Endothelial cell of umbilical vein (primary cell): ENCODE measurements around the gene AFTPH. TPM values are rescaled to one million over a fixed set of nuclear protein-coding genes. Genes with fewer than 3 reads are reported as not detected.
"Not testable (repeated sequence)": the region's sequence is repeated elsewhere in the genome, so short reads cannot be mapped to it uniquely, and the experiment has no call there.

ENCODE experiments used
- BruUV-seq: library from RNA; stranded (reverse); fragments of 400-500 nt; replicated peaks from 2 replicates; lab custom pipeline; 2021; lab: Mats Ljungman, UMichigan
- CTCF ChIA-PET: fragments of 300-600, 350-600 bp; sonication (Branson Sonifier 250); formaldehyde crosslinking; loops from one replicate; lab custom pipeline; 2021; ENCODE audit warnings: antibody characterized with exemption, inconsistent platforms; lab: Charles Lee
- POLR2A ChIA-PET: fragments of 300-600, 350-600 bp; sonication (Branson Sonifier 250); formaldehyde crosslinking; loops from one replicate; lab custom pipeline; 2021; ENCODE audit warnings: antibody characterized with exemption, inconsistent platforms; lab: Charles Lee
- DNase-seq: peaks from one replicate; pipeline ENCODE4 v3.0.0-alpha.2; 2011; ENCODE audit warnings: low read depth, low spot score
- FAIRE-seq: peaks from 2 replicates; lab custom pipeline; 2011; peaks lifted over from hg19 to GRCh38; lab: Jason Lieb, UNC
- H2AFZ ChIP-seq: 2 replicates; pipeline ENCODE4 v1.6.0; 2012; ENCODE audit warnings: low read depth, low read length, control low read depth, inconsistent platforms
- H3K27ac ChIP-seq: 2 replicates; pipeline ENCODE4 v1.5.1; 2011; ENCODE audit warnings: low read depth, mild to moderate bottlenecking, control low read depth, low read length, moderate library complexity; ENCODE audit not compliant: insufficient read depth
- H3K27me3 ChIP-seq, 2 experiments: 2 replicates each; pipeline versions ENCODE4 v1.6.0 to v1.6.1; 2011; ENCODE audit warnings: low read length in 2 of 2, mixed read lengths in 1 of 2; ENCODE audit not compliant: control insufficient read depth in 2 of 2, insufficient read depth in 2 of 2
- H3K36me3 ChIP-seq, 2 experiments: 2 replicates in 1 of 2; 3 replicates in 1 of 2; pipeline ENCODE4 v1.5.1; 2011; ENCODE audit warnings: low read length in 2 of 2, mild to moderate bottlenecking in 1 of 2, moderate library complexity in 1 of 2; ENCODE audit not compliant: control insufficient read depth in 2 of 2, insufficient read depth in 2 of 2; ENCODE audit errors: extremely low read depth in 1 of 2
- H3K4me1 ChIP-seq: 3 replicates; pipeline ENCODE4 v1.5.1; 2011; ENCODE audit warnings: mild to moderate bottlenecking, low read length; ENCODE audit not compliant: control insufficient read depth, insufficient read depth; ENCODE audit errors: extremely low read depth
- H3K4me2 ChIP-seq: 2 replicates; pipeline ENCODE4 v1.6.1; 2011; ENCODE audit warnings: low read length, control low read depth, mixed read lengths; ENCODE audit not compliant: insufficient read depth
- H3K4me3 ChIP-seq, 3 experiments: fragments of 200-600 bp in 1 of 3; sonication (generic), shearing (Covaris generic) in 1 of 3; replicated peaks in 1 of 3; 2 replicates each; pipeline ENCODE4 v1.5.1; 2011 to 2016; ENCODE audit warnings: control low read depth in 3 of 3, low read length in 3 of 3, mild to moderate bottlenecking in 2 of 3, inconsistent platforms in 1 of 3, low read depth in 1 of 3, moderate library complexity in 1 of 3; ENCODE audit not compliant: insufficient read depth in 1 of 3
- H3K79me2 ChIP-seq: 2 replicates; pipeline ENCODE4 v1.6.0; 2012; ENCODE audit warnings: low read length, inconsistent platforms; ENCODE audit not compliant: control insufficient read depth, insufficient read depth
- H3K9ac ChIP-seq: replicated peaks from 2 replicates; pipeline ENCODE3; 2011; ENCODE audit warnings: low read length, control low read depth; ENCODE audit not compliant: insufficient read depth; ENCODE audit errors: extremely low read depth
- H3K9me1 ChIP-seq: replicated peaks from 3 replicates; pipeline ENCODE4 v1.6.0; 2011; ENCODE audit warnings: mild to moderate bottlenecking, low read length; ENCODE audit not compliant: control insufficient read depth, insufficient read depth; ENCODE audit errors: extremely low read depth
- H3K9me3 ChIP-seq: replicated peaks from 2 replicates; pipeline ENCODE4 v1.5.1; 2012; ENCODE audit warnings: low read length, inconsistent platforms; ENCODE audit not compliant: control insufficient read depth, insufficient read depth
- H4K20me1 ChIP-seq: replicated peaks from 2 replicates; pipeline ENCODE3; 2011; ENCODE audit warnings: mild to moderate bottlenecking, low read length; ENCODE audit not compliant: control insufficient read depth, insufficient read depth; ENCODE audit errors: extremely low read depth
- dilution Hi-C: fragments of 300-500 bp; cut with MboI; formaldehyde crosslinking; loops from one replicate; pipeline ENCODE4 v1.15.0; 2019; ENCODE audit warnings: low sequenced_read_pairs; ENCODE audit not compliant: extremely low pct_ligation_motif_present
- intact Hi-C: fragments of 100-400 bp; cut with micrococcal nuclease; formaldehyde crosslinking; loops from one replicate; pipeline ENCODE4 v1.10.0; 2022
- polyA plus RNA-seq, 4 experiments: library from polyadenylated mRNA; depleted of rRNA in 3 of 4; stranded (reverse) in 3 of 4; unstranded in 1 of 4; fragments of >200 nt; gene quantifications; 2 replicates each; pipeline versions ENCODE4 v1.2.1 to v1.2.3, GENCODE V29; 2011 to 2012; ENCODE audit warnings: missing spikeins in 1 of 4
- total RNA-seq: library from RNA; stranded (reverse); gene quantifications from 2 replicates; pipeline ENCODE4 v1.2.3, GENCODE V29; 2021
- TF ChIP-seq, protein P1 (sequence below): IDR thresholded peaks from 2 replicates; pipeline ENCODE4 v1.6.1; 2011; ENCODE audit not compliant: insufficient read depth, insufficient read length

The AFTPH gene
- total and polyA plus RNA-seq, 2 donors (not counting 3 experiments of a cell fraction or from before 2014, with no cell fraction given), result 6.9 to 15.3 TPM

DNA sequence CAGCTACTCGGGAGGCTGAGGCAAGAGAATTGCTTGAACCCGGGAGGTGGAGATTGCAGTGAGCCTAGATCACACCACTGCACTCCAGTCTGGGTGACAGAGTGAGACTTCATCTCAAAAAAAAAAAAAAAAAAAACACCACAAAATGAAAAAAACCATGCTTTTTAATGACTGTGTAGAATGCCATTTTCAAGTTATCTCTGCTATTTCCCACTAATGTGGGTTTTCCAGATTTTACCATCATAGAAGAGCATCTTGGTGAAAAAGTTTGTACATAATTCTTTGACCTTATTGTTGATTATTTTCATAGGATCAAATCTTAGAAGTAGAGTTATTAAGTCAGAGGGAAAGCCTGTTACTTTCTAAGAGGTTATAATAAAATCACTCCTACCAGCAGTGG lies 6.8 kb downstream of the AFTPH start:
- H3K36me3 ChIP-seq, H3K9me3 ChIP-seq, H3K4me3 ChIP-seq, dilution Hi-C loops, H2AFZ ChIP-seq, DNase-seq, H3K4me1 ChIP-seq, BruUV-seq, H3K9ac ChIP-seq, H3K9me1 ChIP-seq, H4K20me1 ChIP-seq, H3K4me2 ChIP-seq, intact Hi-C loops, H3K27ac ChIP-seq, H3K27me3 ChIP-seq, POLR2A ChIA-PET, FAIRE-seq: not testable (repeated sequence)
- CTCF ChIA-PET, result interaction anchor here (0.7 kb wide), 1 partner anchor 173 kb away, joined by 3 read pairs; no protein-coding TSS in a partner anchor
- H3K79me2 ChIP-seq, result peaks cover 46% of the 10 kb centered on the region

- TF ChIP-seq, protein P1, sequence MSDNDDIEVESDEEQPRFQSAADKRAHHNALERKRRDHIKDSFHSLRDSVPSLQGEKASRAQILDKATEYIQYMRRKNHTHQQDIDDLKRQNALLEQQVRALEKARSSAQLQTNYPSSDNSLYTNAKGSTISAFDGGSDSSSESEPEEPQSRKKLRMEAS, result no peak
- H4K20me1 ChIP-seq, result peaks cover 6% of the 10 kb centered on the region
- peaks cover 36% of the 10 kb centered on the region for H3K79me2 ChIP-seq
- H3K36me3 ChIP-seq, result no peaks in the 10 kb centered on the region
- no peaks in the 10 kb centered on the region for H3K4me1 ChIP-seq
- dilution Hi-C loops, result no loop called here
- H3K4me3 ChIP-seq, result no peak overlapping the region
- no peak overlapping the region for H3K9ac ChIP-seq
- H3K9me3 ChIP-seq, result no peaks in the 10 kb centered on the region
- BruUV-seq, result no TSS peak
- FAIRE-seq, result no peak
- DNase-seq, result no peak
- H2AFZ ChIP-seq, result no peak overlapping the region
- intact Hi-C loops, result no loop called here
- ChIA-PET CTCF (interaction anchor here (1.0 to 1.6 kb wide), 2 partner anchors 8 to 9 kb away, joined by 3 to 6 read pairs; partner anchors contain the start of gene AFTPH), POLR2A (no interaction called here)
- no peak overlapping the region for H3K27ac ChIP-seq
- H3K4me2 ChIP-seq, result no peak overlapping the region
- H3K9me1 ChIP-seq, result no peaks in the 10 kb centered on the region
- no peaks in the 10 kb centered on the region for H3K27me3 ChIP-seq
These were observed 7.9 kb downstream of the AFTPH start for GRCh38 chr2:64532030-64532429.
